Measurements from ENCODE around the gene BTD. TPM values are rescaled to one million over a fixed set of nuclear protein-coding genes. Genes with fewer than 3 reads are reported as not detected.
A peak's percentile ranks its signal among the peaks of the same experiment; 100 is the strongest.

The BTD gene
- total and polyA plus RNA-seq, 8 donors = 13.5 to 21.2 (median 17.0) TPM

DNA sequence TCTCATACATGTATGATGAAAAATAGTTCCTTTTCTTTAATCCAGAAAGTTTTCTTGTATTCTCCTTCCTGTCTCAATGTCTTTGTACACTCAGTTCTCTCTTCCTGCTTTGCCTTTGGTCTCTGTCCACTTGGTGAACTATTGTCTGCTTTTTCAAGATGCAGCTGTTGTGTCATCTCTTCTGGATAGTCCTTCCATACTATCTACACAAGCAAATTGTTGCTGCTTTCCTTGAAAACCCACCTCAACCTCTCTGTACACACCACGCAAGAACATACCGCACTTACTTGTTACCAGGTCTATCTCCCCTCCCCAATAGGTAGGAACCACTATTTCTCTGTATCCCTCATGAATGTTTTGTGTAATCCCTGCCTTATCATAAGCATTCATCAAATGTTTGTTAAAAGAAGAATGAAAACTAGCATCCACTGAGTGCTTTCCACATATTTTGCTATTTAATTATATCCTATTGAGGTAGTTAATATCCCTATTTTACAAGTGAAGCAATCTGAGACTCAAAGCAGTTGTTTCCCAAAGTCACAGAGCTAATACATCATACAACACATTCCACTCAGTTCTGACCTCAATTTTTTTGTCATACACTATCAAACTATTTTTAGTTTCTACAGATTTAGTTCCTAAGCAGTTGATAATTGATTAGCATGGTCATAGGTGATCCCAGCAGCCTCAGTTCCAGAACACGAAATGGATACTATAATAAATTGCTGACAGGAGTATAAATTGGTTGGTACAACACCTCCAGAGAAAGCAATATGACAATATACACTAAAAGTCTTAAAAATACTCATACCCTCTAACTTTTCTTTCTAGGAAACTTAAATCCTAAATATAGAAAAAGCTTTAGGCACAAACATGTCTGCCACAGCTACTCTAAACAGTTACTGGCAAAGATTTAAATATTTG, 19.8 kb upstream of the BTD start:
- no peak overlapping the region for H3K4me3 ChIP-seq
- H3K36me3 ChIP-seq = peaks cover 0 to 75% of the 10 kb centered on the region in 2 donors
- no peaks in the 10 kb centered on the region for H3K27me3 ChIP-seq
- peaks cover 0 to 13% of the 10 kb centered on the region in 2 donors for H3K4me1 ChIP-seq
- ATAC-seq (no peak), DNase-seq (no peak)
- intact Hi-C loops (cut with DNase I) = no loop called here
- H3K9me3 ChIP-seq = no peaks in the 10 kb centered on the region
- no peak overlapping the region for H3K27ac ChIP-seq
- TF ChIP-seq, protein P1, sequence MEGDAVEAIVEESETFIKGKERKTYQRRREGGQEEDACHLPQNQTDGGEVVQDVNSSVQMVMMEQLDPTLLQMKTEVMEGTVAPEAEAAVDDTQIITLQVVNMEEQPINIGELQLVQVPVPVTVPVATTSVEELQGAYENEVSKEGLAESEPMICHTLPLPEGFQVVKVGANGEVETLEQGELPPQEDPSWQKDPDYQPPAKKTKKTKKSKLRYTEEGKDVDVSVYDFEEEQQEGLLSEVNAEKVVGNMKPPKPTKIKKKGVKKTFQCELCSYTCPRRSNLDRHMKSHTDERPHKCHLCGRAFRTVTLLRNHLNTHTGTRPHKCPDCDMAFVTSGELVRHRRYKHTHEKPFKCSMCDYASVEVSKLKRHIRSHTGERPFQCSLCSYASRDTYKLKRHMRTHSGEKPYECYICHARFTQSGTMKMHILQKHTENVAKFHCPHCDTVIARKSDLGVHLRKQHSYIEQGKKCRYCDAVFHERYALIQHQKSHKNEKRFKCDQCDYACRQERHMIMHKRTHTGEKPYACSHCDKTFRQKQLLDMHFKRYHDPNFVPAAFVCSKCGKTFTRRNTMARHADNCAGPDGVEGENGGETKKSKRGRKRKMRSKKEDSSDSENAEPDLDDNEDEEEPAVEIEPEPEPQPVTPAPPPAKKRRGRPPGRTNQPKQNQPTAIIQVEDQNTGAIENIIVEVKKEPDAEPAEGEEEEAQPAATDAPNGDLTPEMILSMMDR (IDR thresholded peaks at IDR 0.05) = no peak

DNA sequence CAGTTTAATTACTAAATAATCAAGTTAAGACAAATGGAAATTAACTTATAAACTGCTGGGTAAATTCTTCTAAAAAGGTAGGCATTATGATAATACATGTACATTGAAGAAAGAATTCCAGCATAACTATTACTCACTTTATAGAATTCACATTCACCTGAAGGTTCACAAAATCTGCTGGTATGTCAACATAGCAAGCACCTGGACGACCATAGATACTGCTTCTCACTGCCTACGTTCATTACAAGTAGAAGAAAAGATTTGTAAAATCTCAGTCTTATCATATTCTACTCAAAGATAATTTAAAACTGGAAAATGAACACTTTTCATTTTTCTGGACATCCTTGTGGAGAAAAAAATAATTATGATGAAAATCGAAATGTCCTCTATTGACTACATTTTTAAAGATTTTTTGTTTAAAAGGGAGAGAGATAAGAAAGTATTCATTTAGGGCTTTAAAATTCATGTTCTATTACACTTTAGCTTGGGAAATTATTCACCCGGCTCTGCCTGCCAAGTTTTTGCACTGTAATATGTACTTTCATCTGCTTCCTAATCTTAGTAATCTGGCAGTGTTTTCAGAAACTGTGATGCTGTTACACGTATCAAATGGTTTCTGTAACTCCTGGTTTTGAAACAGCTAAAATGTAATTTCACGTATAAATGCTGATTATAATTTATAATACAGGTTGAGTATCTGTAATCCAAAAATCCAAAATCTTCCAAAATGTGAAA, 16.3 kb upstream of the BTD start:
- H3K9me3 ChIP-seq = no peaks in the 10 kb centered on the region
- H3K27ac ChIP-seq = no peak overlapping the region
- no peaks in the 10 kb centered on the region for H3K4me1 ChIP-seq
- TF ChIP-seq, protein P1 (IDR thresholded peaks at IDR 0.05) = no peak
- H3K4me3 ChIP-seq = no peak overlapping the region
- intact Hi-C loops (cut with DNase I) = no loop called here
- H3K27me3 ChIP-seq = no peaks in the 10 kb centered on the region
- DNase-seq = peak in 1 of 4 donors; percentile 9
- no peak for ATAC-seq
- peaks cover 0 to 82% of the 10 kb centered on the region in 2 donors for H3K36me3 ChIP-seq

DNA sequence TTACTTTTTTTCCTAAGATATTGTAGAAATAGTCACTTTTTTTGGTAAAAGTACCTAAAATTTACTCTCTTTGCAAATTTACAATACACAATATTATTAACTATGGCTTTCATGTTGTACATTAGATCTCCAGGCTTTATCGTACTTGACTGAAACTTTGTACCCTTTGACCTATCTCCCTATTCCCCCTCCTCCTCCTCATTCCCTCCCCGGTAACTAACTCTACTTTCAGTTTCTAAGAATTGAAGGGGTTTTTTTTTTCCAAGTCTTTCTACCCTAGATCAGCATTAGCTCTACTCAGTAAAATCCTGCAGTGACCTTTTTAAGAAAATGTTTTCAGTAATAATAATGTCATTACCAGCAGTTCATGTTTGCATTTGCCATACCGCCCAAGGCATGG, 10.3 kb upstream of the BTD start:
- Histone ChIP-seq H3K27me3 (no peaks in the 10 kb centered on the region), H3K4me3 (no peak overlapping the region), H3K9me3 (no peaks in the 10 kb centered on the region), H3K36me3 (peaks cover 0 to 58% of the 10 kb centered on the region in 2 donors), H3K4me1 (no peaks in the 10 kb centered on the region), H3K27ac (no peak overlapping the region)
- intact Hi-C loops (cut with DNase I) = no loop called here
- DNase-seq (no peak), ATAC-seq (no peak)
- TF ChIP-seq, protein P1 (IDR thresholded peaks at IDR 0.05) = no peak

DNA sequence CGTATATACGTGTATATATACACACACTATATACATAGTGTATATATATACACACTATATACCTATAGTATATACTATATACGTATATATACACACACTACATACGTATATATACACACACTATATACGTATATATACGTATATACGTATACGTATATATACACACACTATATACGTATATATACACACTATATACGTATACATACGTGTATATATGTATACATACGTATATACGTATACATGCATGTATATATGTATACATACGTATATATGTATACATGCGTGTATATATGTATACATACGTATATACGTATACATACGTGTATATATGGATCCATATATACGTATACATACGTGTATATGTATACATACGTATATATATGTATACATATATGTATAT, 9.6 kb upstream of the BTD start:
- intact Hi-C loops (cut with DNase I) = no loop called here
- Histone ChIP-seq H3K9me3 (no peaks in the 10 kb centered on the region), H3K4me3 (no peak overlapping the region), H3K27me3 (no peaks in the 10 kb centered on the region), H3K36me3 (peaks cover 0 to 55% of the 10 kb centered on the region in 2 donors), H3K27ac (no peak overlapping the region), H3K4me1 (no peaks in the 10 kb centered on the region)
- TF ChIP-seq, protein P1 (IDR thresholded peaks at IDR 0.05) = no peak
- ATAC-seq (no peak), DNase-seq (no peak)

DNA sequence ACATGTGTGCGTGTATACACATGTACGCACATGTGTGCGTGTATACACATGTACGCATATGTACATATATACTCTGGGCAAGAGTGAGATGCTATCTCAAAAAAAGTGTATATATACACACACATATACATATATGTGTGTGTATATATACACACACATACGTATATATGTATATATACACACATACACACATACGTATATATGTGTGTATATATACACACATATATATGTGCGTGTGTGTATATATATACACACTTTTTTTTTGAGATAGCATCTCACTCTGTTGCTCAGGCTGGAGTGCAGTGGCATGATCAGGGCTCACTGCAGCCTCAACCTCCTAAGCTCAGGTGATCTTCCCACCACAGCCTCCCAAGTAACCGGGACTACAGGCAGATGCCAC, 8.6 kb upstream of the BTD start:
- peaks cover 0 to 58% of the 10 kb centered on the region in 2 donors for H3K36me3 ChIP-seq
- TF ChIP-seq, protein P1 (IDR thresholded peaks at IDR 0.05) = no peak
- no peak for ATAC-seq

More for the DNA sequence above, 8.6 kb upstream of the BTD start:
- Histone ChIP-seq H3K27me3 (no peaks in the 10 kb centered on the region), H3K9me3 (no peaks in the 10 kb centered on the region), H3K4me1 (no peaks in the 10 kb centered on the region), H3K27ac (no peak overlapping the region), H3K4me3 (no peak overlapping the region)
- no peak for DNase-seq
- intact Hi-C loops (cut with DNase I) = no loop called here

Measured in left lung (tissue), 10 donors.